SK-N-SH (cell line): ENCODE measurements around the gene TXNRD1.

Experiments used
- POLR2AphosphoS5 ChIP-seq: IDR thresholded peaks from 2 replicates; pipeline ENCODE4 v1.6.1; 2012; ENCODE audit warnings: low read depth, low read length
- RCOR1 ChIP-seq: fragments of 150-350 bp; IDR thresholded peaks from 2 replicates; pipeline ENCODE4 v1.6.1; 2017; ENCODE audit warnings: antibody characterized with exemption, low read length
- RFX5 ChIP-seq: IDR thresholded peaks from 2 replicates; pipeline ENCODE4 v1.6.1; 2012; ENCODE audit warnings: mild to moderate bottlenecking, improper control_type of control experiment, low read length
- TF ChIP-seq, protein P1 (sequence below): fragments of 200-600 bp; sonication (generic); IDR thresholded peaks from 2 replicates; pipeline ENCODE4 v1.6.1; 2017; ENCODE audit warnings: antibody characterized with exemption, mild to moderate bottlenecking, moderate library complexity
- TF ChIP-seq, protein P2 (sequence below): IDR thresholded peaks from 2 replicates; pipeline ENCODE4 v1.4.0; 2012; ENCODE audit warnings: low read depth, borderline replicate concordance
- TF ChIP-seq, protein P3 (sequence below): IDR thresholded peaks from 2 replicates; pipeline ENCODE4 v1.4.0; 2012; ENCODE audit warnings: low read depth, borderline replicate concordance

DNA sequence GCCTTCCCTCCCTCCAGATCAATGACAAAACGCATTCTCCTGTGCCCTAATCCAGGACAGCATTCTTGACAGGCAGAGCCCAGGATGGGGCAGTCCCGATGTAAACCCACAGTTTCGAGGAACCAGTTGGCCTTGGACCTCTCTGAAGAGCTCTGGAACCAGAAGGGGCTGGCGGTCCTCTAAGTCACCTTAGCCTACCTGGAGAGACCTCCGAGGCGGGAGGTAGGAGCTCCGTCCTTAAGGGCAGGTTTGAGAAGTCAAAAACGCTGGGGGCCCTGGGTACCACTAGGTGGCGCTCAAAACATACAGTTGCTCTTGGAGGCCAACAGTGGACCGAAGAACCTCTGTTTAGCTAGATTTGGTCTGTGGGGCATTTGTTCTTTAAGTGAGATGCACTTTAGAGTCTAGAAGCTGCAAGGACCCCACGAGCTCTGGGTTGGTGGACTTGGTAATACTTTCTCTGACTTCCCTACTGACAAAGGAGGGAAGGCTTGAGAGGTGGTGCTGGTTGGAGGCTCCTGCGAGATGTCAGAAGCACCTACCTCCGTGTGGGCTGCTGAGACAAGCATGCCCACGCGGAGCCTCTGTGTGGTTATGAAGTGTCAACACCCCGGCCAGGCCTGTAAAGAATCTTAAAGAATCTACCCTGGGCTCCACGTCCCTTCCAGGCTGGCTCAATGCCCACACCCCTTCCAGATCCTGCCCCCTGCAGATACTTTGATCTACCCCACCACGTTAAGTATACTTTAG, 166.3 kb downstream of the TXNRD1 start:
- TF ChIP-seq RFX5, result no peak
- TF ChIP-seq POLR2AphosphoS5, result no peak
- TF ChIP-seq RCOR1, result no peak
- TF ChIP-seq, protein P1, sequence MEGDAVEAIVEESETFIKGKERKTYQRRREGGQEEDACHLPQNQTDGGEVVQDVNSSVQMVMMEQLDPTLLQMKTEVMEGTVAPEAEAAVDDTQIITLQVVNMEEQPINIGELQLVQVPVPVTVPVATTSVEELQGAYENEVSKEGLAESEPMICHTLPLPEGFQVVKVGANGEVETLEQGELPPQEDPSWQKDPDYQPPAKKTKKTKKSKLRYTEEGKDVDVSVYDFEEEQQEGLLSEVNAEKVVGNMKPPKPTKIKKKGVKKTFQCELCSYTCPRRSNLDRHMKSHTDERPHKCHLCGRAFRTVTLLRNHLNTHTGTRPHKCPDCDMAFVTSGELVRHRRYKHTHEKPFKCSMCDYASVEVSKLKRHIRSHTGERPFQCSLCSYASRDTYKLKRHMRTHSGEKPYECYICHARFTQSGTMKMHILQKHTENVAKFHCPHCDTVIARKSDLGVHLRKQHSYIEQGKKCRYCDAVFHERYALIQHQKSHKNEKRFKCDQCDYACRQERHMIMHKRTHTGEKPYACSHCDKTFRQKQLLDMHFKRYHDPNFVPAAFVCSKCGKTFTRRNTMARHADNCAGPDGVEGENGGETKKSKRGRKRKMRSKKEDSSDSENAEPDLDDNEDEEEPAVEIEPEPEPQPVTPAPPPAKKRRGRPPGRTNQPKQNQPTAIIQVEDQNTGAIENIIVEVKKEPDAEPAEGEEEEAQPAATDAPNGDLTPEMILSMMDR, result peak; percentile 98
- TF ChIP-seq, protein P2, sequence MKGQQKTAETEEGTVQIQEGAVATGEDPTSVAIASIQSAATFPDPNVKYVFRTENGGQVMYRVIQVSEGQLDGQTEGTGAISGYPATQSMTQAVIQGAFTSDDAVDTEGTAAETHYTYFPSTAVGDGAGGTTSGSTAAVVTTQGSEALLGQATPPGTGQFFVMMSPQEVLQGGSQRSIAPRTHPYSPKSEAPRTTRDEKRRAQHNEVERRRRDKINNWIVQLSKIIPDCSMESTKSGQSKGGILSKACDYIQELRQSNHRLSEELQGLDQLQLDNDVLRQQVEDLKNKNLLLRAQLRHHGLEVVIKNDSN, result no peak
- TF ChIP-seq, protein P3, sequence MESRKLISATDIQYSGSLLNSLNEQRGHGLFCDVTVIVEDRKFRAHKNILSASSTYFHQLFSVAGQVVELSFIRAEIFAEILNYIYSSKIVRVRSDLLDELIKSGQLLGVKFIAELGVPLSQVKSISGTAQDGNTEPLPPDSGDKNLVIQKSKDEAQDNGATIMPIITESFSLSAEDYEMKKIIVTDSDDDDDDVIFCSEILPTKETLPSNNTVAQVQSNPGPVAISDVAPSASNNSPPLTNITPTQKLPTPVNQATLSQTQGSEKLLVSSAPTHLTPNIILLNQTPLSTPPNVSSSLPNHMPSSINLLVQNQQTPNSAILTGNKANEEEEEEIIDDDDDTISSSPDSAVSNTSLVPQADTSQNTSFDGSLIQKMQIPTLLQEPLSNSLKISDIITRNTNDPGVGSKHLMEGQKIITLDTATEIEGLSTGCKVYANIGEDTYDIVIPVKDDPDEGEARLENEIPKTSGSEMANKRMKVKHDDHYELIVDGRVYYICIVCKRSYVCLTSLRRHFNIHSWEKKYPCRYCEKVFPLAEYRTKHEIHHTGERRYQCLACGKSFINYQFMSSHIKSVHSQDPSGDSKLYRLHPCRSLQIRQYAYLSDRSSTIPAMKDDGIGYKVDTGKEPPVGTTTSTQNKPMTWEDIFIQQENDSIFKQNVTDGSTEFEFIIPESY, result no peak
